H1 (cell line): ENCODE results near the gene CDKL5. TPM values are rescaled to one million over a fixed set of nuclear protein-coding genes. Genes with fewer than 3 reads are reported as not detected.

Experiments
- CTCF ChIA-PET: fragments of 300-600 bp; sonication (Branson Sonifier 250); formaldehyde crosslinking; loops from one replicate; lab custom pipeline; 2021; ENCODE audit not compliant: partially characterized antibody; lab: Charles Lee
- POLR2A ChIA-PET: fragments of 300-600 bp; sonication (Branson Sonifier 250); formaldehyde crosslinking; loops from one replicate; lab custom pipeline; 2021; ENCODE audit warnings: inconsistent platforms; ENCODE audit not compliant: partially characterized antibody; lab: Charles Lee
- DNase-seq, 2 experiments: peaks; one replicate each; pipeline versions ENCODE4 v3.0.0 to v3.0.0-alpha.2; 2010 to 2022; ENCODE audit warnings: low spot score in 2 of 2, low read depth in 1 of 2, mixed read lengths in 1 of 2
- FAIRE-seq: peaks from 2 replicates; lab custom pipeline; 2011; peaks lifted over from hg19 to GRCh38; lab: Jason Lieb, UNC
- H2AFZ ChIP-seq: 2 replicates; pipeline ENCODE4 v1.8.1; 2012; ENCODE audit warnings: low read length, inconsistent platforms
- H2AK5ac ChIP-seq: 2 replicates; pipeline ENCODE4 v1.6.1; 2013; ENCODE audit warnings: low read depth, low read length
- H2BK120ac ChIP-seq: replicated peaks from 2 replicates; pipeline ENCODE3; 2013; ENCODE audit warnings: low read depth, low read length, inconsistent platforms
- H2BK12ac ChIP-seq: 2 replicates; pipeline ENCODE4 v1.6.1; 2013; ENCODE audit warnings: low read depth, low read length
- H2BK15ac ChIP-seq: 2 replicates; pipeline ENCODE4 v1.6.1; 2013; ENCODE audit warnings: low read length
- H2BK20ac ChIP-seq: 2 replicates; pipeline ENCODE4 v1.6.1; 2013; ENCODE audit warnings: low read length
- H2BK5ac ChIP-seq: 2 replicates; pipeline ENCODE4 v1.6.1; 2013; ENCODE audit warnings: low read depth, low read length
- H3K14ac ChIP-seq: 2 replicates; pipeline ENCODE4 v1.6.1; 2013; ENCODE audit warnings: inconsistent platforms; ENCODE audit not compliant: insufficient read length
- H3K18ac ChIP-seq: 2 replicates; pipeline ENCODE4 v1.6.1; 2013; ENCODE audit warnings: low read length; ENCODE audit errors: extremely low read depth
- H3K23ac ChIP-seq: 2 replicates; pipeline ENCODE4 v1.6.1; 2013; ENCODE audit warnings: inconsistent platforms; ENCODE audit not compliant: insufficient read length
- H3K23me2 ChIP-seq: 2 replicates; pipeline ENCODE4 v1.6.1; 2013; ENCODE audit warnings: low read depth, low read length
- H3K27ac ChIP-seq: 2 replicates; pipeline ENCODE4 v1.6.1; 2011; ENCODE audit warnings: low read depth, low read length, inconsistent platforms
- H3K27me3 ChIP-seq, 4 experiments: replicated peaks in 1 of 4; 1 replicate in 1 of 4; 2 replicates in 3 of 4; pipeline versions ENCODE4 v1.6.1 to v1.8.1; 2011 to 2013; ENCODE audit warnings: low read length in 3 of 4, mild to moderate bottlenecking in 3 of 4, inconsistent platforms in 2 of 4, mixed read lengths in 2 of 4, moderate library complexity in 1 of 4; ENCODE audit not compliant: control insufficient read depth in 3 of 4, insufficient read depth in 3 of 4; ENCODE audit errors: extremely low read depth in 1 of 4
- H3K36me3 ChIP-seq, 4 experiments: 2 replicates each; pipeline versions ENCODE4 v1.6.1 to v1.8.1; 2011 to 2013; ENCODE audit warnings: mild to moderate bottlenecking in 4 of 4, low read length in 3 of 4, moderate library complexity in 2 of 4, control low read depth in 1 of 4, inconsistent platforms in 1 of 4; ENCODE audit not compliant: insufficient read depth in 4 of 4, control insufficient read depth in 2 of 4
- H3K4ac ChIP-seq: replicated peaks from 2 replicates; pipeline ENCODE3; 2013; ENCODE audit warnings: low read length, low read depth, mixed read lengths, inconsistent platforms; ENCODE audit not compliant: insufficient read length
- H3K4me1 ChIP-seq, 4 experiments: replicated peaks in 1 of 4; 1 replicate in 1 of 4; 2 replicates in 3 of 4; pipeline versions ENCODE4 v1.6.1 to v1.8.1; 2011 to 2013; ENCODE audit warnings: low read length in 3 of 4, inconsistent platforms in 2 of 4, mixed read lengths in 1 of 4; ENCODE audit not compliant: insufficient read depth in 4 of 4, control insufficient read depth in 3 of 4
- H3K4me2 ChIP-seq, 2 experiments: 2 replicates each; pipeline versions ENCODE4 v1.6.1 to v1.8.1; 2011 to 2013; ENCODE audit warnings: low read depth in 2 of 2, low read length in 2 of 2, control low read depth in 1 of 2, inconsistent platforms in 1 of 2, mild to moderate bottlenecking in 1 of 2; ENCODE audit not compliant: insufficient read depth in 1 of 2
- H3K4me3 ChIP-seq, 4 experiments: fragments of 200-600, 300-600 bp in 1 of 4; sonication (generic), shearing (Covaris generic), sonication (Bioruptor Twin) in 1 of 4; 2 replicates each; pipeline versions ENCODE4 v1.5.1 to v1.8.1; 2011 to 2016; ENCODE audit warnings: low read length in 4 of 4, low read depth in 3 of 4, control low read depth in 2 of 4, inconsistent platforms in 2 of 4, mild to moderate bottlenecking in 2 of 4, mixed read lengths in 1 of 4, moderate library complexity in 1 of 4; ENCODE audit not compliant: insufficient read depth in 2 of 4; ENCODE audit errors: extremely low read depth in 1 of 4
- H3K56ac ChIP-seq: replicated peaks from 2 replicates; pipeline ENCODE3; 2013; ENCODE audit warnings: low read depth, mild to moderate bottlenecking, mixed read lengths, low read length, inconsistent platforms; ENCODE audit not compliant: insufficient read length
- H3K79me1 ChIP-seq: 2 replicates; pipeline ENCODE4 v1.6.1; 2013; ENCODE audit warnings: low read depth, low read length, control low read depth
- H3K79me2 ChIP-seq, 2 experiments: 2 replicates each; pipeline versions ENCODE4 v1.6.1 to v1.8.1; 2012 to 2013; ENCODE audit warnings: low read length in 2 of 2, mild to moderate bottlenecking in 2 of 2, inconsistent platforms in 1 of 2; ENCODE audit not compliant: insufficient read depth in 2 of 2, control insufficient read depth in 1 of 2
- H3K9ac ChIP-seq, 4 experiments: replicated peaks in 1 of 4; 1 replicate in 1 of 4; 2 replicates in 3 of 4; pipeline versions ENCODE4 v1.6.1 to v1.8.1; 2011 to 2013; ENCODE audit warnings: low read depth in 3 of 4, low read length in 3 of 4, control low read depth in 2 of 4, mild to moderate bottlenecking in 2 of 4, moderate library complexity in 2 of 4, inconsistent platforms in 1 of 4; ENCODE audit errors: extremely low read depth in 1 of 4
- H3K9me3 ChIP-seq, 2 experiments: 2 replicates each; pipeline versions ENCODE4 v1.6.1 to v1.8.1; 2012 to 2013; ENCODE audit warnings: mild to moderate bottlenecking in 2 of 2, moderate library complexity in 2 of 2, control low read depth in 1 of 2, inconsistent platforms in 1 of 2, low read depth in 1 of 2, low read length in 1 of 2, mixed read lengths in 1 of 2; ENCODE audit not compliant: insufficient read depth in 2 of 2
- H4K20me1 ChIP-seq, 2 experiments: replicated peaks in 1 of 2; 2 replicates each; pipeline versions ENCODE3 to v1.8.1; 2011 to 2013; ENCODE audit warnings: inconsistent platforms in 2 of 2, low read length in 2 of 2, mild to moderate bottlenecking in 1 of 2; ENCODE audit not compliant: insufficient read depth in 2 of 2, control insufficient read depth in 1 of 2
- H4K5ac ChIP-seq: 2 replicates; pipeline ENCODE4 v1.6.1; 2013; ENCODE audit warnings: low read length, low read depth, mixed read lengths, inconsistent platforms; ENCODE audit not compliant: insufficient read length
- H4K8ac ChIP-seq: 2 replicates; pipeline ENCODE4 v1.8.0; 2013; ENCODE audit warnings: mild to moderate bottlenecking, moderate library complexity, low read length, inconsistent platforms; ENCODE audit not compliant: insufficient read depth; ENCODE audit errors: extremely low read depth
- H4K91ac ChIP-seq: replicated peaks from 2 replicates; pipeline ENCODE3; 2013; ENCODE audit warnings: low read length, mixed read lengths, inconsistent platforms; ENCODE audit not compliant: insufficient read length
- BACH1 ChIP-seq: IDR thresholded peaks from 2 replicates; pipeline ENCODE4 v1.6.1; 2012; ENCODE audit warnings: low read length, improper control_type of control experiment
- CEBPB ChIP-seq: IDR thresholded peaks from 2 replicates; pipeline ENCODE4 v1.6.1; 2012; ENCODE audit warnings: low read depth, low read length
- CHD1 ChIP-seq: IDR thresholded peaks from 2 replicates; pipeline ENCODE4 v1.6.1; 2012; ENCODE audit warnings: low read depth, low read length, improper control_type of control experiment
- CREB1 ChIP-seq: IDR thresholded peaks from 2 replicates; pipeline ENCODE4 v1.6.1; 2012; ENCODE audit warnings: inconsistent platforms
- EGR1 ChIP-seq: IDR thresholded peaks from 2 replicates; pipeline ENCODE4 v1.6.1; 2011; ENCODE audit warnings: low read depth, low read length, borderline replicate concordance
- GTF2F1 ChIP-seq: IDR thresholded peaks from 2 replicates; pipeline ENCODE4 v1.6.1; 2012; ENCODE audit warnings: low read depth, low read length, improper control_type of control experiment, borderline replicate concordance
- JUND ChIP-seq: IDR thresholded peaks from 2 replicates; pipeline ENCODE4 v1.6.1; 2011; ENCODE audit warnings: mild to moderate bottlenecking, improper control_type of control experiment, low read length
- SIX5 ChIP-seq: IDR thresholded peaks from 2 replicates; pipeline ENCODE4 v1.6.1; 2011; ENCODE audit warnings: mild to moderate bottlenecking, low read depth, low read length
- SP4 ChIP-seq: IDR thresholded peaks from 2 replicates; pipeline ENCODE4 v1.6.1; 2012; ENCODE audit warnings: low read length, inconsistent platforms
- SRF ChIP-seq: IDR thresholded peaks from 2 replicates; pipeline ENCODE4 v1.6.1; 2011; ENCODE audit warnings: mild to moderate bottlenecking, low read depth, low read length, moderate library complexity
- TCF12 ChIP-seq: IDR thresholded peaks from 2 replicates; pipeline ENCODE4 v1.6.1; 2011; ENCODE audit warnings: low read depth, mild to moderate bottlenecking, low read length
- WGBS, 2 experiments: shearing (Covaris generic) in 1 of 2; methylation state at CpG; one replicate each; pipeline versions ENCODE4 v1.1.6 to v1.1.7; 2013 to 2015; ENCODE audit warnings: low lambda C conversion rate in 2 of 2, mixed read lengths in 2 of 2, inconsistent platforms in 1 of 2, low coverage in 1 of 2, missing lambda C conversion rate in 1 of 2; ENCODE audit not compliant: insufficient replicate concordance in 2 of 2, insufficient coverage in 1 of 2, insufficient read length in 1 of 2; ENCODE audit errors: extremely low coverage in 1 of 2, missing lambda C conversion rate in 1 of 2; 5-methylcytosine and 5-hydroxymethylcytosine counted together
- polyA plus RNA-seq, 7 experiments: library from polyadenylated mRNA; depleted of rRNA in 3 of 7; stranded (reverse) in 5 of 7; unstranded in 2 of 7; fragments of >200 nt in 5 of 7; fragments of 200-250 nt in 2 of 7; gene quantifications; 1 replicate in 5 of 7; 2 replicates in 1 of 7; 4 replicates in 1 of 7; pipeline versions ENCODE4 v1.2.1 to v1.2.3, GENCODE V29; 2011 to 2013; ENCODE audit warnings: missing spikeins in 2 of 7, mixed read lengths in 2 of 7
- total RNA-seq: library from RNA; stranded (reverse); fragmentation: NEBNext Ultra II Directional; extraction: Animal tissue kit (Norgen Biotek cat#: 25700); gene quantifications from 2 replicates; pipeline ENCODE4 v1.2.1, GENCODE V29; 2021
- TF ChIP-seq, protein P1 (sequence below), 3 experiments: IDR thresholded peaks; 1 replicate in 2 of 3; 2 replicates in 1 of 3; pipeline versions ENCODE4 v1.5.1 to v1.6.1; 2011; ENCODE audit warnings: low read length in 3 of 3, mild to moderate bottlenecking in 3 of 3, inconsistent platforms in 2 of 3, low read depth in 1 of 3, moderate library complexity in 1 of 3; ENCODE audit not compliant: insufficient read depth in 1 of 3; ENCODE audit errors: control extremely low read depth in 1 of 3

CDKL5 gene
- total and polyA plus RNA-seq, 2 of the 8 experiments (the other 6 are each of a cell fraction or from before 2014, with no cell fraction given), result 5.5 to 15.6 TPM

DNA sequence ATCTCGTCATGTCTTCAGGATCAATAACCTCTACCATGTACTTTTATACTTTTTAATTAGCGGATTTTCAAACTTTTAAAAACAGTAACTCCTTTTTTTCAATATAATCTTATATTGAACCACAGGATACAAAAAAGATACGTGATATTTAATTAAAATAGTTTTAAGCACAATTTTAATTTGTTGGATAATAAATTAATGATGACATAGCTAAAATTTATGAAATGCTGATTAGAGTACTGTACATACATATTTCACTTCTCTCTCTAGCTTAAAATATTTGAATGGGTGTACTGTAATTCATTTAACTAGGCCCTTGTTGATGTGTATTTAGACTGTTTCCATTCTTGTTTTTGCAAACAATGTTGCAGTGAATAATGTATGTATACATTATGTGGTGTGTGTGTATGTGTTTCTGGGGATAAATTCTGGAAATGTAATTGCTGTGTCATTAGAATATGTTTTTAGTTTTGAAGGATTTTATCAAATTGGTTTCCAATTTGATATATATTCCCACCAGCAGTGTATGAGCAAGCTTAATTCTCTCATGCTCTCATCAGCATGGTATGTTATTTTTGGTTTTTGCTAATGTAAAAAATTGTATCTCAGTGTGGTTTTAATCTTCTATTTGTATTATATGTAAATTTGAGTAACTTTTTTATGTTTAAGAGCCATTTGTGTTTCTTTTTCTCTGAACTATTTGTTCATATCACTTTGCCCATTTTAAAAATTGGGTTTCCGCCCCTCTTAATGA lies 66.4 kb downstream of the CDKL5 start:
- Histone ChIP-seq H4K20me1 (no peaks in the 10 kb centered on the region), H3K56ac (no peak overlapping the region), H3K27ac (no peak overlapping the region), H3K36me3 (no peaks in the 10 kb centered on the region), H3K4ac (no peak overlapping the region), H3K4me1 (no peaks in the 10 kb centered on the region), H3K4me2 (no peak overlapping the region), H2BK120ac (no peak overlapping the region), H3K18ac (no peak overlapping the region), H3K79me1 (peaks cover 7% of the 10 kb centered on the region; the same call in 1 of the 2 replicates), H2BK20ac (no peak overlapping the region), H3K9me3 (no peaks in the 10 kb centered on the region), H3K27me3 (no peaks in the 10 kb centered on the region), H2BK12ac (no peak overlapping the region), H2AK5ac (no peak overlapping the region), H4K5ac (no peak overlapping the region), H3K23me2 (no peaks in the 10 kb centered on the region), H2BK5ac (no peak overlapping the region), H3K4me3 (no peak overlapping the region), H3K23ac (no peak overlapping the region), H2BK15ac (no peak overlapping the region), H4K8ac (no peak overlapping the region), H3K14ac (no peak overlapping the region), H2AFZ (no peak overlapping the region), H4K91ac (no peak overlapping the region), H3K9ac (no peak overlapping the region), H3K79me2 (peaks cover 0 to 27% of the 10 kb centered on the region in 2 experiments; a peak in 3 of 4 replicates)
- DNase-seq (no peak), FAIRE-seq (no peak)
- ChIA-PET POLR2A (no interaction called here), CTCF (no interaction called here)
- WGBS, 2 experiments, result 88% methylated on average over 4 of the region's 4 CpGs; no CpG with 5 or more reads in 1 of the 2 experiments
- TF ChIP-seq SIX5 (no peak), CHD1 (no peak), JUND (no peak), SP4 (no peak), CREB1 (no peak), GTF2F1 (no peak), TCF12 (no peak), BACH1 (no peak), SRF (no peak), EGR1 (no peak), CEBPB (no peak)
- TF ChIP-seq, protein P1, sequence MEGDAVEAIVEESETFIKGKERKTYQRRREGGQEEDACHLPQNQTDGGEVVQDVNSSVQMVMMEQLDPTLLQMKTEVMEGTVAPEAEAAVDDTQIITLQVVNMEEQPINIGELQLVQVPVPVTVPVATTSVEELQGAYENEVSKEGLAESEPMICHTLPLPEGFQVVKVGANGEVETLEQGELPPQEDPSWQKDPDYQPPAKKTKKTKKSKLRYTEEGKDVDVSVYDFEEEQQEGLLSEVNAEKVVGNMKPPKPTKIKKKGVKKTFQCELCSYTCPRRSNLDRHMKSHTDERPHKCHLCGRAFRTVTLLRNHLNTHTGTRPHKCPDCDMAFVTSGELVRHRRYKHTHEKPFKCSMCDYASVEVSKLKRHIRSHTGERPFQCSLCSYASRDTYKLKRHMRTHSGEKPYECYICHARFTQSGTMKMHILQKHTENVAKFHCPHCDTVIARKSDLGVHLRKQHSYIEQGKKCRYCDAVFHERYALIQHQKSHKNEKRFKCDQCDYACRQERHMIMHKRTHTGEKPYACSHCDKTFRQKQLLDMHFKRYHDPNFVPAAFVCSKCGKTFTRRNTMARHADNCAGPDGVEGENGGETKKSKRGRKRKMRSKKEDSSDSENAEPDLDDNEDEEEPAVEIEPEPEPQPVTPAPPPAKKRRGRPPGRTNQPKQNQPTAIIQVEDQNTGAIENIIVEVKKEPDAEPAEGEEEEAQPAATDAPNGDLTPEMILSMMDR (IDR thresholded peaks at IDR 0.05; ENCODE audit: control extremely low read depth in 1 of 3, insufficient read depth in 1 of 3, low read depth in 1 of 3, low read length in 3 of 3), result no peak
